Endodermal cell (in vitro differentiated cells): ENCODE results near the gene HEY2. TPM values are rescaled to one million over a fixed set of nuclear protein-coding genes. Genes with fewer than 3 reads are reported as not detected.

Experiments used
- DNase-seq: peaks from one replicate; pipeline ENCODE4 v3.0.0-alpha.2; 2017
- H3K27ac ChIP-seq: 2 replicates; pipeline ENCODE4 v1.5.1; 2013; ENCODE audit warnings: mild to moderate bottlenecking, low read depth, low read length, moderate library complexity
- H3K27me3 ChIP-seq: 2 replicates; pipeline ENCODE4 v1.6.1; 2013; ENCODE audit warnings: mild to moderate bottlenecking, low read length, moderate library complexity; ENCODE audit not compliant: insufficient read depth, control insufficient read depth, poor library complexity, severe bottlenecking
- H3K36me3 ChIP-seq: 2 replicates; pipeline ENCODE4 v1.7.0; 2013; ENCODE audit warnings: mild to moderate bottlenecking, low read length, moderate library complexity; ENCODE audit not compliant: control insufficient read depth, insufficient read depth
- H3K4me1 ChIP-seq: one replicate; pipeline ENCODE4 v1.7.0; 2013; ENCODE audit warnings: low read length; ENCODE audit not compliant: control insufficient read depth, insufficient read depth
- H3K4me3 ChIP-seq: 2 replicates; pipeline ENCODE4 v1.5.1; 2013; ENCODE audit warnings: mild to moderate bottlenecking, low read length, moderate library complexity
- H3K9ac ChIP-seq: 2 replicates; pipeline ENCODE4 v1.6.1; 2013; ENCODE audit warnings: mild to moderate bottlenecking, low read length, moderate library complexity; ENCODE audit not compliant: poor library complexity, severe bottlenecking; ENCODE audit errors: extremely low read depth
- H3K9me3 ChIP-seq: 2 replicates; pipeline ENCODE4 v1.6.1; 2013; ENCODE audit warnings: mild to moderate bottlenecking, low read length, moderate library complexity; ENCODE audit not compliant: control insufficient read depth
- H3K27ac Mint-ChIP-seq: 2 replicates; pipeline ENCODE4 v1.8.0; 2020; ENCODE audit warnings: mixed read lengths
- H3K27me3 Mint-ChIP-seq: 2 replicates; pipeline ENCODE4 v1.8.0; 2021; ENCODE audit warnings: mild to moderate bottlenecking, mixed read lengths; ENCODE audit not compliant: insufficient read depth
- H3K36me3 Mint-ChIP-seq: 2 replicates; pipeline ENCODE4 v1.8.0; 2020; ENCODE audit warnings: low read depth, mixed read lengths
- H3K4me1 Mint-ChIP-seq: 2 replicates; pipeline ENCODE4 v1.8.0; 2020; ENCODE audit warnings: mixed read lengths
- H3K4me3 Mint-ChIP-seq: 2 replicates; pipeline ENCODE4 v1.8.0; 2020; ENCODE audit warnings: mild to moderate bottlenecking, moderate library complexity, mixed read lengths
- H3K9me3 Mint-ChIP-seq: 2 replicates; pipeline ENCODE4 v1.8.0; 2020; ENCODE audit warnings: mild to moderate bottlenecking, mixed read lengths
- CTCF ChIP-seq: fragments of 200-600 bp; sonication (generic); conservative IDR thresholded peaks from 2 replicates; pipeline ENCODE4 v1.5.0; 2021; ENCODE audit warnings: antibody characterized with exemption, mild to moderate bottlenecking
- WGBS, 2 experiments: methylation state at CpG; one replicate each; pipeline versions ENCODE4 v1.1.5 to v1.1.7; 2013; ENCODE audit warnings: missing lambda C conversion rate in 2 of 2, mixed read lengths in 1 of 2; ENCODE audit not compliant: insufficient coverage in 1 of 2, insufficient read length in 1 of 2; 5-methylcytosine and 5-hydroxymethylcytosine counted together
- total RNA-seq, 2 donors: library from RNA; stranded (reverse); fragmentation: NEBNext Ultra II Directional in 1 of 2; extraction: Animal tissue kit (Norgen Biotek cat#: 25700) in 1 of 2; gene quantifications; 2 replicates in 1 of 2; 3 replicates in 1 of 2; pipeline ENCODE4 v1.2.1, GENCODE V29; 2021

The HEY2 gene
- total RNA-seq, 2 donors from 2014 or later, result 2.3 to 4.3 TPM

- H3K9me3 ChIP-seq, result no peaks in the 10 kb centered on the region
- H3K9me3 Mint-ChIP-seq, result no peaks in the 10 kb centered on the region
- H3K36me3 Mint-ChIP-seq, result no peaks in the 10 kb centered on the region
- H3K4me1 ChIP-seq, result peaks cover 7% of the 10 kb centered on the region
- TF ChIP-seq CTCF, result no peak
- H3K27me3 Mint-ChIP-seq, result no peaks in the 10 kb centered on the region
- no peaks in the 10 kb centered on the region for H3K27me3 ChIP-seq
- H3K27ac Mint-ChIP-seq, result no peak overlapping the region
- no peak overlapping the region for H3K9ac ChIP-seq
- no peak for DNase-seq
- H3K36me3 ChIP-seq, result no peaks in the 10 kb centered on the region
- H3K4me3 Mint-ChIP-seq, result no peak overlapping the region
- H3K4me1 Mint-ChIP-seq, result peaks cover 17% of the 10 kb centered on the region
- no peak overlapping the region for H3K4me3 ChIP-seq
- H3K27ac ChIP-seq, result no peak overlapping the region
Measured at GRCh38 chr6:125732398-125732797, 17.0 kb upstream of the HEY2 start.

- Mint-ChIP-seq H3K4me3 (no peak overlapping the region), H3K27ac (no peak overlapping the region), H3K27me3 (no peaks in the 10 kb centered on the region), H3K4me1 (peaks cover 14% of the 10 kb centered on the region), H3K36me3 (no peaks in the 10 kb centered on the region), H3K9me3 (no peaks in the 10 kb centered on the region)
- no peaks in the 10 kb centered on the region for H3K9me3 ChIP-seq
- H3K36me3 ChIP-seq, result no peaks in the 10 kb centered on the region
- H3K27ac ChIP-seq, result no peak overlapping the region
- no peaks in the 10 kb centered on the region for H3K27me3 ChIP-seq
- no peak overlapping the region for H3K9ac ChIP-seq
- peaks cover 7% of the 10 kb centered on the region for H3K4me1 ChIP-seq
- no peak for DNase-seq
- no peak overlapping the region for H3K4me3 ChIP-seq
- WGBS, 2 experiments, result 89 to 100% methylated on average over 2 to 3 of the region's 3 CpGs
- TF ChIP-seq CTCF, result no peak
Measured at GRCh38 chr6:125733516-125734300, 15.7 kb upstream of the HEY2 start.

GRCh38 chr6:125738276-125738675 is 11.2 kb upstream of the HEY2 start:
- no peaks in the 10 kb centered on the region for H3K9me3 Mint-ChIP-seq
- no peaks in the 10 kb centered on the region for H3K36me3 ChIP-seq
- no peak overlapping the region for H3K27ac ChIP-seq
- H3K27me3 ChIP-seq, result no peaks in the 10 kb centered on the region
- H3K4me1 ChIP-seq, result peaks cover 7% of the 10 kb centered on the region
- H3K4me3 ChIP-seq, result no peak overlapping the region
- H3K36me3 Mint-ChIP-seq, result no peaks in the 10 kb centered on the region
- H3K4me1 Mint-ChIP-seq, result peaks cover 19% of the 10 kb centered on the region
- no peak for DNase-seq
- no peak overlapping the region for H3K4me3 Mint-ChIP-seq
- no peaks in the 10 kb centered on the region for H3K9me3 ChIP-seq
- H3K27me3 Mint-ChIP-seq, result no peaks in the 10 kb centered on the region
- no peak overlapping the region for H3K27ac Mint-ChIP-seq
- no peak overlapping the region for H3K9ac ChIP-seq
- TF ChIP-seq CTCF, result no peak
